ENCODE results near the gene RUNDC3A.

RUNDC3A gene

DNA sequence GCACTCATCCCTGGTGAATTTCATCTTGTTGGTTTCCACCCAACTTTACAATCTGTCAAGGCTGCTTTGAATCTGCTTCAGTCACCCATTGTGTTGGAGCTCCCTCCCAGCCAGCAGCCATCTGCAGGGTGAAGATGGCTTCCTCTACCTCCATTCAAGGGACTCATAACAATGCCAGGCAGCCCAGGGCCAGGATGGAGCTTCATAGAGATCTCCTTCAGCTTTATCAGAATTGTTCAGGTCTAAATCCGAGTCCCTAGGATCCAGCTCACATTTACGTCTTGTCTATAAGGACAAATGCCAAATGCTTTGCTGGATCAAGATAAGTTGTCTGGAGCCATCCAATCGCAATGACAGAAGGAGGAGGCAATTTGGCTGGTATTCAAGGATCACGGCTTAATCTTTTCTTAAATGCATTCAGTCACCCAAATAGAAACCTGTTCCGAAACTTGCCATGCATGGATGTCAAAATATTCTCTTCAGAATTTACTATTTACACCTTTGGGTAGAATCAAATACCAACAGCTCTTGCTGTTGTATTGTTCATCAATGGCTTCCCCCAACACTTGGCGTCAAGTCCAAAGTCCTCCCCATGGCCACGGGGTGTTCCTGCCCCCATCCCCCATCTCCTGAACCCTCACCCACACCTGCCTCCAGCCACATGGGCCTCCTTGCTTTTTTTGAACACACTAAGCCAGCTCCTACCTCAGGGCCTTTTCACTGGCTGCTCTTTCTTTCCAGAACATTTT lies 59.0 kb downstream of the RUNDC3A start:
- no peak for DNase-seq (ENCODE audit: low read depth)
- TF ChIP-seq CTCF (conservative IDR thresholded peaks at IDR 0.05; ENCODE audit: low read depth, low read length), result no peak
- H3K4me3 ChIP-seq (ENCODE audit: low read depth, low read length), result no peak overlapping the region

Data from choroid plexus epithelial cell (primary cell).